Measurements from ENCODE around the gene CT55. TPM values are rescaled to one million over a fixed set of nuclear protein-coding genes. Genes with fewer than 3 reads are reported as not detected.

Gene CT55
- total RNA-seq, 6 experiments from 2014 or later = not detected

DNA sequence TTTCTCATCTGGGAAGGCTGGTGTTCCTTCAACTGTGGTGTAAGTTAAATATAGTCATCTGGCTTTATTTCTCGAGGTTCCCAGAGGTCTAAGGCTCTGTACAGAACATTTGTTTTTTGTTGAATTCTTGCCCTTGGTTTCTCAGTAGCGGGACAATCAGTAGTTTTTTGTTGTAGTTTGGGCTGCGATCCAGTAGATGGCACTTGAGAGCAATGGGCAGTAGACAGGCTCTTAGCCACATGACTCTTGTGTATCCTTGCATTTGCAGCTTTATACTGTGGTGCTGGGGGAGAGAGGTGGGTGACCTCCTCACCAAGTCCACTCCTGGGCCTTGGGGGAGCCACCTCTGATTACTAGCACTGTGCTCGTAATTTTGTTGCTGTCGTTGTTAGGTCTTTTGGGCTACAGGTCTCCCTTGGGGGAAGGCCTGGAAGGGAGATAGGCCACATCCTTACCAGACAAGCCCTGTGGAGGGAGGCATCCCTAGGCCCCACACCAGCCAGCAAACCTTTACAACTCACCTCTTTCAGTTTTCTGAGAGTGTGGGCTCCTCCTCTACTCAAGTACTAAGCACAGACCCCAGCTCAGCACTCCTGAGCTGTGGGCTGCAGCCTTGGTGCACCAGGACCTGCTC, 59.0 kb downstream of the CT55 start:
- Mint-ChIP-seq H3K27ac (no peak overlapping the region), H3K27me3 (ENCODE audit: insufficient read depth) (peaks cover 4% of the 10 kb centered on the region), H3K36me3 (ENCODE audit: low read depth) (no peaks in the 10 kb centered on the region), H3K9me3 (no peaks in the 10 kb centered on the region), H3K4me1 (ENCODE audit: low read depth) (no peaks in the 10 kb centered on the region), H3K4me3 (no peak overlapping the region)
- peak; percentile 13 for DNase-seq
- TF ChIP-seq, protein P1, sequence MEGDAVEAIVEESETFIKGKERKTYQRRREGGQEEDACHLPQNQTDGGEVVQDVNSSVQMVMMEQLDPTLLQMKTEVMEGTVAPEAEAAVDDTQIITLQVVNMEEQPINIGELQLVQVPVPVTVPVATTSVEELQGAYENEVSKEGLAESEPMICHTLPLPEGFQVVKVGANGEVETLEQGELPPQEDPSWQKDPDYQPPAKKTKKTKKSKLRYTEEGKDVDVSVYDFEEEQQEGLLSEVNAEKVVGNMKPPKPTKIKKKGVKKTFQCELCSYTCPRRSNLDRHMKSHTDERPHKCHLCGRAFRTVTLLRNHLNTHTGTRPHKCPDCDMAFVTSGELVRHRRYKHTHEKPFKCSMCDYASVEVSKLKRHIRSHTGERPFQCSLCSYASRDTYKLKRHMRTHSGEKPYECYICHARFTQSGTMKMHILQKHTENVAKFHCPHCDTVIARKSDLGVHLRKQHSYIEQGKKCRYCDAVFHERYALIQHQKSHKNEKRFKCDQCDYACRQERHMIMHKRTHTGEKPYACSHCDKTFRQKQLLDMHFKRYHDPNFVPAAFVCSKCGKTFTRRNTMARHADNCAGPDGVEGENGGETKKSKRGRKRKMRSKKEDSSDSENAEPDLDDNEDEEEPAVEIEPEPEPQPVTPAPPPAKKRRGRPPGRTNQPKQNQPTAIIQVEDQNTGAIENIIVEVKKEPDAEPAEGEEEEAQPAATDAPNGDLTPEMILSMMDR (IDR thresholded peaks at IDR 0.05) = peak; percentile 74

DNA sequence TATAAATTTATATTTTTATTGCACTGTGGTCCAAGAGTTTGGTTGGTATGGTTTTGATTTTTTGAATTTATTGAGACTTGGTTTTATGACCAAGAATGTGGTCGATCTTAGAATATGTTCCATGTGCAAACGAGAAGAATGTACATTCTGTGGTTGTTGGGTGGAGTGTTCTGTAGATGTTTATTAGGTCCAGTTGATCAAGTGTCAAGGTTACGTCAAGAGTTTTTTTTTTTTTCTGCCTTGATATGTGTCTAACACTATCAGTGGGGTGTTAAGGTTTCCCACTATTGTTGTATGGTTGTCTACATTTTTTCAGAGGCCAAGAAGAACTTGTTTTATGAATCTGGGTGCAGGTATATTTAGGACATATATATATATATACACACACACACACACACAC, 61.6 kb downstream of the CT55 start:
- no peaks in the 10 kb centered on the region for H3K36me3 Mint-ChIP-seq (ENCODE audit: low read depth)
- no peaks in the 10 kb centered on the region for H3K9me3 Mint-ChIP-seq
- no peak overlapping the region for H3K4me3 Mint-ChIP-seq
- DNase-seq = no peak
- TF ChIP-seq, protein P1 (IDR thresholded peaks at IDR 0.05) = no peak
- no peaks in the 10 kb centered on the region for H3K4me1 Mint-ChIP-seq (ENCODE audit: low read depth)
- H3K27me3 Mint-ChIP-seq (ENCODE audit: insufficient read depth) = peaks cover 4% of the 10 kb centered on the region
- no peak overlapping the region for H3K27ac Mint-ChIP-seq

Other genes with a start within 250 kb of the CT55 start
- gene SMIM10, start 180.4 kb downstream of the CT55 start, total RNA-seq (2021; fragmentation: NEBNext Ultra II Directional; extraction: Animal tissue kit (Norgen Biotek cat#: 25700)) = 1 to 10 TPM; 4.4 to 6.4 (median 5.9) TPM
- gene RTL8B, start 148.9 kb downstream of the CT55 start, total RNA-seq (2021; fragmentation: NEBNext Ultra II Directional; extraction: Animal tissue kit (Norgen Biotek cat#: 25700)) = 10 to 100 TPM; 28.0 to 33.3 (median 30.9) TPM
- 100 to 1,000 TPM; 245 to 320 (median 263) TPM for gene RTL8C, start 139.0 kb downstream of the CT55 start, total RNA-seq (2021; fragmentation: NEBNext Ultra II Directional; extraction: Animal tissue kit (Norgen Biotek cat#: 25700))
- gene RTL8A, start 119.3 kb downstream of the CT55 start, total RNA-seq (2021; fragmentation: NEBNext Ultra II Directional; extraction: Animal tissue kit (Norgen Biotek cat#: 25700)) = 10 to 100 TPM; 37.1 to 51.0 (median 40.4) TPM
- gene SMIM10L2B, start 72.7 kb downstream of the CT55 start, total RNA-seq (2021; fragmentation: NEBNext Ultra II Directional; extraction: Animal tissue kit (Norgen Biotek cat#: 25700)) = under 1 TPM; 0.26 to 0.69 (median 0.38) TPM
- not detected for gene ETDB, start 50.9 kb downstream of the CT55 start, total RNA-seq (2021; fragmentation: NEBNext Ultra II Directional; extraction: Animal tissue kit (Norgen Biotek cat#: 25700))
- not detected for gene ETDA, start 80.7 kb upstream of the CT55 start, total RNA-seq (2021; fragmentation: NEBNext Ultra II Directional; extraction: Animal tissue kit (Norgen Biotek cat#: 25700))
- not detected for gene ETDC, start 138.1 kb upstream of the CT55 start, total RNA-seq (2021; fragmentation: NEBNext Ultra II Directional; extraction: Animal tissue kit (Norgen Biotek cat#: 25700))
- gene ZNF75D, start 172.7 kb upstream of the CT55 start, total RNA-seq (2021; fragmentation: NEBNext Ultra II Directional; extraction: Animal tissue kit (Norgen Biotek cat#: 25700)) = 1 to 10 TPM; 4.1 to 5.3 (median 5.0) TPM
- gene ZNF449, start 173.4 kb upstream of the CT55 start, total RNA-seq (2021; fragmentation: NEBNext Ultra II Directional; extraction: Animal tissue kit (Norgen Biotek cat#: 25700)) = 1 to 10 TPM; 4.1 to 5.1 (median 4.6) TPM